CD8-positive, alpha-beta memory T cell (primary cell): Measurements from ENCODE around the gene ETV6. TPM values are rescaled to one million over a fixed set of nuclear protein-coding genes. Genes with fewer than 3 reads are reported as not detected.
"Not testable (repeated sequence)": the region's sequence is repeated elsewhere in the genome, so short reads cannot be mapped to it uniquely, and the experiment has no call there.

Experiments
- CTCF ChIA-PET: fragments of 350-600 bp; sonication (Branson Sonifier 250); formaldehyde crosslinking; loops from one replicate; lab custom pipeline; 2021; ENCODE audit warnings: antibody characterized with exemption; lab: Charles Lee
- POLR2A ChIA-PET: fragments of 350-600 bp; sonication (Branson Sonifier 250); formaldehyde crosslinking; loops from one replicate; lab custom pipeline; 2021; ENCODE audit warnings: antibody characterized with exemption; lab: Charles Lee
- DNase-seq, 5 donors: peaks; one replicate each; pipeline versions ENCODE4 v3.0.0 to v3.0.0-alpha.2; 2020 to 2022; ENCODE audit warnings: mixed read lengths in 1 of 5
- H3K27ac ChIP-seq: one replicate; pipeline ENCODE4 v1.7.0; 2013; ENCODE audit warnings: low read depth, mild to moderate bottlenecking, low read length, moderate library complexity
- H3K27me3 ChIP-seq: 2 replicates; pipeline ENCODE4 v1.7.0; 2013; ENCODE audit warnings: low read length, mild to moderate bottlenecking; ENCODE audit not compliant: insufficient read depth, poor library complexity, severe bottlenecking
- H3K36me3 ChIP-seq: 2 replicates; pipeline ENCODE4 v1.7.0; 2013; ENCODE audit warnings: mild to moderate bottlenecking, low read length, moderate library complexity; ENCODE audit not compliant: insufficient read depth
- H3K4me1 ChIP-seq: 2 replicates; pipeline ENCODE4 v1.7.0; 2013; ENCODE audit warnings: mild to moderate bottlenecking, low read length, moderate library complexity; ENCODE audit not compliant: insufficient read depth
- H3K4me3 ChIP-seq: 2 replicates; pipeline ENCODE4 v1.7.0; 2013; ENCODE audit warnings: mild to moderate bottlenecking, low read length
- H3K9me3 ChIP-seq: 2 replicates; pipeline ENCODE4 v1.7.0; 2013; ENCODE audit warnings: mild to moderate bottlenecking, low read length
- H3K27ac Mint-ChIP-seq, 8 donors: one replicate each; pipeline ENCODE4 v1.8.0; 2020 to 2021; ENCODE audit warnings: mixed read lengths in 8 of 8, mild to moderate bottlenecking in 6 of 8, inconsistent platforms in 3 of 8, moderate library complexity in 3 of 8
- H3K27me3 Mint-ChIP-seq, 2 donors: one replicate each; pipeline ENCODE4 v1.8.0; 2020 to 2021; ENCODE audit warnings: mixed read lengths in 2 of 2, mild to moderate bottlenecking in 1 of 2, moderate library complexity in 1 of 2
- H3K36me3 Mint-ChIP-seq, 3 donors: one replicate each; pipeline ENCODE4 v1.8.0; 2020 to 2021; ENCODE audit warnings: mixed read lengths in 3 of 3, inconsistent platforms in 1 of 3, mild to moderate bottlenecking in 1 of 3
- H3K4me1 Mint-ChIP-seq, 3 donors: one replicate each; pipeline ENCODE4 v1.8.0; 2020 to 2021; ENCODE audit warnings: mixed read lengths in 3 of 3, inconsistent platforms in 1 of 3, mild to moderate bottlenecking in 1 of 3
- H3K4me3 Mint-ChIP-seq, 7 donors: one replicate each; pipeline ENCODE4 v1.8.0; 2020 to 2021; ENCODE audit warnings: mixed read lengths in 7 of 7, mild to moderate bottlenecking in 6 of 7, moderate library complexity in 4 of 7, inconsistent platforms in 2 of 7
- H3K9me3 Mint-ChIP-seq, 5 donors: one replicate each; pipeline ENCODE4 v1.8.0; 2020 to 2022; ENCODE audit warnings: mixed read lengths in 5 of 5, mild to moderate bottlenecking in 3 of 5, moderate library complexity in 2 of 5, inconsistent platforms in 1 of 5
- polyA plus RNA-seq: library from polyadenylated mRNA; unstranded; fragments of 300-500 nt; fragmentation: Illumina TruSeq; gene quantifications from one replicate; pipeline ENCODE4 v1.2.3, GENCODE V29; 2021
- total RNA-seq, 2 experiments: library from RNA; stranded (reverse); gene quantifications; one replicate each; pipeline ENCODE4 v1.2.3, GENCODE V29; 2021

ETV6 gene
- total and polyA plus RNA-seq, 3 experiments from 2014 or later: 6.0 to 51.5 (median 49.3) TPM

GRCh38 chr12:11631881-11632280 lies 17.6 kb upstream of the ETV6 start:
- H3K4me1 ChIP-seq, H3K9me3 Mint-ChIP-seq, H3K4me3 ChIP-seq, H3K27me3 ChIP-seq, H3K4me1 Mint-ChIP-seq, H3K36me3 Mint-ChIP-seq, POLR2A ChIA-PET, H3K27ac Mint-ChIP-seq, H3K4me3 Mint-ChIP-seq, H3K27ac ChIP-seq, H3K9me3 ChIP-seq, H3K27me3 Mint-ChIP-seq, DNase-seq, H3K36me3 ChIP-seq: not testable (repeated sequence)
- CTCF ChIA-PET: interaction anchor here (1.1 to 1.4 kb wide), 2 partner anchors 9 to 34 kb away, joined by 3 to 4 read pairs; no protein-coding TSS in a partner anchor

GRCh38 chr12:11633968-11634367 lies 15.5 kb upstream of the ETV6 start:
- no peak overlapping the region for H3K27ac ChIP-seq
- Mint-ChIP-seq H3K9me3 (peaks cover 0 to 9% (median 3%) of the 10 kb centered on the region in 5 donors), H3K36me3 (no peaks in the 10 kb centered on the region), H3K4me3 (no peak overlapping the region), H3K4me1 (no peaks in the 10 kb centered on the region), H3K27me3 (peaks cover 2 to 3% of the 10 kb centered on the region in 2 donors), H3K27ac (no peak overlapping the region)
- DNase-seq: no peak
- POLR2A ChIA-PET: no interaction called here
- no peaks in the 10 kb centered on the region for H3K4me1 ChIP-seq
- CTCF ChIA-PET: no interaction called here
- H3K4me3 ChIP-seq: no peak overlapping the region
- H3K9me3 ChIP-seq: no peaks in the 10 kb centered on the region
- H3K27me3 ChIP-seq: no peaks in the 10 kb centered on the region
- no peaks in the 10 kb centered on the region for H3K36me3 ChIP-seq

GRCh38 chr12:11635341-11635740 lies 14.1 kb upstream of the ETV6 start:
- CTCF ChIA-PET: interaction anchor here (1.2 to 1.6 kb wide), 2 partner anchors 12 to 164 kb away, joined by 3 to 5 read pairs; no protein-coding TSS in a partner anchor
- no peak overlapping the region for H3K4me3 Mint-ChIP-seq
- H3K27me3 ChIP-seq: no peaks in the 10 kb centered on the region
- H3K27me3 Mint-ChIP-seq: peaks cover 1 to 3% of the 10 kb centered on the region in 2 donors
- H3K36me3 ChIP-seq: no peaks in the 10 kb centered on the region
- no peak overlapping the region for H3K27ac ChIP-seq
- H3K4me1 Mint-ChIP-seq: no peaks in the 10 kb centered on the region
- peaks cover 0 to 9% (median 3%) of the 10 kb centered on the region in 5 donors for H3K9me3 Mint-ChIP-seq
- POLR2A ChIA-PET: no interaction called here
- H3K27ac Mint-ChIP-seq: no peak overlapping the region
- H3K4me1 ChIP-seq: no peaks in the 10 kb centered on the region
- H3K4me3 ChIP-seq: no peak overlapping the region
- no peaks in the 10 kb centered on the region for H3K36me3 Mint-ChIP-seq
- DNase-seq: no peak
- no peaks in the 10 kb centered on the region for H3K9me3 ChIP-seq

- Mint-ChIP-seq H3K27me3 (no peaks in the 10 kb centered on the region), H3K4me1 (no peaks in the 10 kb centered on the region), H3K4me3 (no peak overlapping the region), H3K36me3 (no peaks in the 10 kb centered on the region), H3K27ac (no peak overlapping the region), H3K9me3 (peaks cover 0 to 9% (median 3%) of the 10 kb centered on the region in 5 donors)
- no peaks in the 10 kb centered on the region for H3K4me1 ChIP-seq
- CTCF ChIA-PET: no interaction called here
- POLR2A ChIA-PET: no interaction called here
- DNase-seq: no peak
- H3K27me3 ChIP-seq: no peaks in the 10 kb centered on the region
- H3K27ac ChIP-seq: no peak overlapping the region
- no peaks in the 10 kb centered on the region for H3K36me3 ChIP-seq
- no peaks in the 10 kb centered on the region for H3K9me3 ChIP-seq
- no peak overlapping the region for H3K4me3 ChIP-seq
Measured at GRCh38 chr12:11638315-11638916, 11.1 kb upstream of the ETV6 start.

GRCh38 chr12:11639454-11639853 lies 10.0 kb upstream of the ETV6 start:
- Histone ChIP-seq H3K36me3 (no peaks in the 10 kb centered on the region), H3K4me3 (no peak overlapping the region), H3K27ac (no peak overlapping the region), H3K9me3 (no peaks in the 10 kb centered on the region), H3K4me1 (no peaks in the 10 kb centered on the region), H3K27me3 (no peaks in the 10 kb centered on the region)
- H3K4me1 Mint-ChIP-seq: no peaks in the 10 kb centered on the region
- H3K27ac Mint-ChIP-seq: no peak overlapping the region
- DNase-seq: no peak
- no peaks in the 10 kb centered on the region for H3K27me3 Mint-ChIP-seq
- POLR2A ChIA-PET: no interaction called here
- CTCF ChIA-PET: no interaction called here
- H3K36me3 Mint-ChIP-seq: no peaks in the 10 kb centered on the region
- H3K4me3 Mint-ChIP-seq: no peak overlapping the region
- H3K9me3 Mint-ChIP-seq: peaks cover 0 to 9% (median 3%) of the 10 kb centered on the region in 5 donors

- H3K27me3 ChIP-seq: no peaks in the 10 kb centered on the region
- H3K36me3 ChIP-seq: no peaks in the 10 kb centered on the region
- peaks cover 0 to under 1% (median 0%) of the 10 kb centered on the region in 5 donors for H3K9me3 Mint-ChIP-seq
- DNase-seq: no peak
- H3K4me1 ChIP-seq: no peaks in the 10 kb centered on the region
- H3K36me3 Mint-ChIP-seq: no peaks in the 10 kb centered on the region
- POLR2A ChIA-PET: no interaction called here
- no peak overlapping the region for H3K27ac Mint-ChIP-seq
- no peak overlapping the region for H3K4me3 Mint-ChIP-seq
- H3K27ac ChIP-seq: no peak overlapping the region
- CTCF ChIA-PET: no interaction called here
- no peaks in the 10 kb centered on the region for H3K4me1 Mint-ChIP-seq
- H3K27me3 Mint-ChIP-seq: no peaks in the 10 kb centered on the region
- H3K9me3 ChIP-seq: no peaks in the 10 kb centered on the region
- no peak overlapping the region for H3K4me3 ChIP-seq
Measured at GRCh38 chr12:11641522-11641921, 8.0 kb upstream of the ETV6 start.

GRCh38 chr12:11642785-11643184 lies 6.7 kb upstream of the ETV6 start:
- Mint-ChIP-seq H3K27ac (no peak overlapping the region), H3K36me3 (no peaks in the 10 kb centered on the region), H3K4me1 (peaks cover 0 to 4% (median 0%) of the 10 kb centered on the region in 3 donors), H3K4me3 (no peak overlapping the region), H3K9me3 (no peaks in the 10 kb centered on the region), H3K27me3 (no peaks in the 10 kb centered on the region)
- Histone ChIP-seq H3K4me1 (no peaks in the 10 kb centered on the region), H3K4me3 (no peak overlapping the region), H3K9me3 (no peaks in the 10 kb centered on the region), H3K36me3 (no peaks in the 10 kb centered on the region), H3K27ac (no peak overlapping the region), H3K27me3 (no peaks in the 10 kb centered on the region)
- no peak for DNase-seq
- POLR2A ChIA-PET: no interaction called here
- CTCF ChIA-PET: no interaction called here

GRCh38 chr12:11645391-11645790 lies 4.1 kb upstream of the ETV6 start:
- peak overlapping the region in 1 of 7 donors; percentile 24 for H3K4me3 Mint-ChIP-seq
- H3K27me3 Mint-ChIP-seq: no peaks in the 10 kb centered on the region
- Histone ChIP-seq H3K27ac (no peak overlapping the region), H3K4me3 (no peak overlapping the region), H3K4me1 (no peaks in the 10 kb centered on the region), H3K9me3 (no peaks in the 10 kb centered on the region), H3K27me3 (no peaks in the 10 kb centered on the region), H3K36me3 (no peaks in the 10 kb centered on the region)
- ChIA-PET CTCF (interaction anchor here (1.6 kb wide), 1 partner anchor 337 kb away, joined by 3 read pairs; no protein-coding TSS in a partner anchor), POLR2A (no interaction called here)
- H3K4me1 Mint-ChIP-seq: peaks cover under 1 to 7% (median 2%) of the 10 kb centered on the region in 3 donors
- H3K9me3 Mint-ChIP-seq: no peaks in the 10 kb centered on the region
- H3K27ac Mint-ChIP-seq: peak overlapping the region in 2 of 8 donors; percentile 16 to 25
- peaks cover 0 to 9% (median 0%) of the 10 kb centered on the region in 3 donors for H3K36me3 Mint-ChIP-seq
- DNase-seq: no peak
